GM12872 (cell line): ENCODE data around the gene RALGPS1.

Experiments used
- CTCF ChIP-seq: IDR thresholded peaks from 3 replicates; pipeline ENCODE4 v1.5.1; 2011; ENCODE audit warnings: low read depth, mild to moderate bottlenecking, low read length, moderate library complexity; ENCODE audit not compliant: insufficient read depth

Gene RALGPS1

GRCh38 chr9:127253446-127253845 lies 338.9 kb downstream of the RALGPS1 start:
- TF ChIP-seq CTCF, result no peak

GRCh38 chr9:127255692-127256091 lies 341.1 kb downstream of the RALGPS1 start:
- TF ChIP-seq CTCF, result no peak

- TF ChIP-seq CTCF, result no peak
Observed at GRCh38 chr9:127256324-127256723, 341.7 kb downstream of the RALGPS1 start.

GRCh38 chr9:127258606-127259471 lies 344.3 kb downstream of the RALGPS1 start:
- TF ChIP-seq CTCF, result no peak

- no peak for TF ChIP-seq CTCF
Observed at GRCh38 chr9:127262602-127263001, 348.0 kb downstream of the RALGPS1 start.

- TF ChIP-seq CTCF, result no peak
Observed at GRCh38 chr9:127263237-127263636, 348.7 kb downstream of the RALGPS1 start.

GRCh38 chr9:127263664-127264063 lies 349.1 kb downstream of the RALGPS1 start:
- TF ChIP-seq CTCF, result no peak
